22Rv1 (cell line): ENCODE data around the gene EPN2.

Experiments used
- ZFX ChIP-seq: fragments of 450-650 bp; IDR thresholded peaks from 2 replicates; pipeline ENCODE4 v1.6.1; 2017; ENCODE audit warnings: antibody characterized with exemption, borderline replicate concordance
- TF ChIP-seq, protein P1 (sequence below): fragments of 450-650 bp; IDR thresholded peaks from 2 replicates; pipeline ENCODE4 v1.5.1; 2017; ENCODE audit warnings: mild to moderate bottlenecking

DNA sequence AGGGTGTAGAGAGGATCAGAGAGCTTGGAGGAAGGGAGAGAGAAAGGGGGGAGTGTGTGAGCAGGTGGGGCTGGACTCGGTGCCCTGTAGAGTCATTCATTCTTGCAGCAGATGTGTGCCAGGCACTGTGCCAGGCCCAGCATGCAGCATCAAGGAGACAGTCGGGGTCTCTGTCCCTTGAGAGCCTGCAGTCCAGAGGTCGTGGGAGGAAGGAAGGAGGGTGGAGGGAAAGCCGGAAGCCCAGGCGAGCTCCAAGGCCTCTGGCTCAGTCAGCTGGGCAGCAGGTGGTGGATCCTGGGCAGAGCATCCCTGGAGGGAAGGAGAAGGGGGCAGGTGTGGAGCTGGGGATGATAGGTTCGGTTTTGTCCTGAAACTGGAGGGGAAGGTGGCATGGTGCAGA is 27.5 kb downstream of the EPN2 start:
- TF ChIP-seq, protein P1, sequence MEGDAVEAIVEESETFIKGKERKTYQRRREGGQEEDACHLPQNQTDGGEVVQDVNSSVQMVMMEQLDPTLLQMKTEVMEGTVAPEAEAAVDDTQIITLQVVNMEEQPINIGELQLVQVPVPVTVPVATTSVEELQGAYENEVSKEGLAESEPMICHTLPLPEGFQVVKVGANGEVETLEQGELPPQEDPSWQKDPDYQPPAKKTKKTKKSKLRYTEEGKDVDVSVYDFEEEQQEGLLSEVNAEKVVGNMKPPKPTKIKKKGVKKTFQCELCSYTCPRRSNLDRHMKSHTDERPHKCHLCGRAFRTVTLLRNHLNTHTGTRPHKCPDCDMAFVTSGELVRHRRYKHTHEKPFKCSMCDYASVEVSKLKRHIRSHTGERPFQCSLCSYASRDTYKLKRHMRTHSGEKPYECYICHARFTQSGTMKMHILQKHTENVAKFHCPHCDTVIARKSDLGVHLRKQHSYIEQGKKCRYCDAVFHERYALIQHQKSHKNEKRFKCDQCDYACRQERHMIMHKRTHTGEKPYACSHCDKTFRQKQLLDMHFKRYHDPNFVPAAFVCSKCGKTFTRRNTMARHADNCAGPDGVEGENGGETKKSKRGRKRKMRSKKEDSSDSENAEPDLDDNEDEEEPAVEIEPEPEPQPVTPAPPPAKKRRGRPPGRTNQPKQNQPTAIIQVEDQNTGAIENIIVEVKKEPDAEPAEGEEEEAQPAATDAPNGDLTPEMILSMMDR: no peak
- TF ChIP-seq ZFX: no peak
